GM12801 (cell line): ENCODE measurements around the gene BFSP1.

ENCODE experiments used
- TF ChIP-seq, protein P1 (sequence below): IDR thresholded peaks from one replicate; pipeline ENCODE4 v1.5.1; 2011; ENCODE audit warnings: control low read depth; ENCODE audit not compliant: insufficient read length; ENCODE audit errors: extremely low read depth

BFSP1 gene

GRCh38 chr20:17463711-17464110, 67.5 kb downstream of the BFSP1 start:
- TF ChIP-seq, protein P1, sequence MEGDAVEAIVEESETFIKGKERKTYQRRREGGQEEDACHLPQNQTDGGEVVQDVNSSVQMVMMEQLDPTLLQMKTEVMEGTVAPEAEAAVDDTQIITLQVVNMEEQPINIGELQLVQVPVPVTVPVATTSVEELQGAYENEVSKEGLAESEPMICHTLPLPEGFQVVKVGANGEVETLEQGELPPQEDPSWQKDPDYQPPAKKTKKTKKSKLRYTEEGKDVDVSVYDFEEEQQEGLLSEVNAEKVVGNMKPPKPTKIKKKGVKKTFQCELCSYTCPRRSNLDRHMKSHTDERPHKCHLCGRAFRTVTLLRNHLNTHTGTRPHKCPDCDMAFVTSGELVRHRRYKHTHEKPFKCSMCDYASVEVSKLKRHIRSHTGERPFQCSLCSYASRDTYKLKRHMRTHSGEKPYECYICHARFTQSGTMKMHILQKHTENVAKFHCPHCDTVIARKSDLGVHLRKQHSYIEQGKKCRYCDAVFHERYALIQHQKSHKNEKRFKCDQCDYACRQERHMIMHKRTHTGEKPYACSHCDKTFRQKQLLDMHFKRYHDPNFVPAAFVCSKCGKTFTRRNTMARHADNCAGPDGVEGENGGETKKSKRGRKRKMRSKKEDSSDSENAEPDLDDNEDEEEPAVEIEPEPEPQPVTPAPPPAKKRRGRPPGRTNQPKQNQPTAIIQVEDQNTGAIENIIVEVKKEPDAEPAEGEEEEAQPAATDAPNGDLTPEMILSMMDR, result no peak

DNA sequence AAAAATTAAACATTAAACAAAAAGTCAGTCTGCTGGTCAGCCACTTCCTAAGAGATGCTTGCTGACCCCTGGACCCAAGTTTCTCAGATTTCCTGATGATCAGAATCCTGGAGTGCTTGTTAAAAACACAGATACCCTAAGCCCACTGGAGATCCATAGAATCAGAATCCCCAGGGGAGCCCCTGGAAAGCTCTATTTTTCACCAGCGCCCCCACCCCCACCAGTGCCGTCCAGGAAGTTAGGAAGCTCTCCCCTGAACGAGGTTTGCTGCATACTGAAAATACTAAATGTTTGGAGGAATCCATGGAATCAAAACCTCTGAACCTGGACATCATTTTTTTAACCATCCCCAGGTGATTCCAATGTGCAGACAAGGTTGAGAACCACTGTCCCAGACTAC, 69.2 kb downstream of the BFSP1 start:
- TF ChIP-seq, protein P1, result no peak

DNA sequence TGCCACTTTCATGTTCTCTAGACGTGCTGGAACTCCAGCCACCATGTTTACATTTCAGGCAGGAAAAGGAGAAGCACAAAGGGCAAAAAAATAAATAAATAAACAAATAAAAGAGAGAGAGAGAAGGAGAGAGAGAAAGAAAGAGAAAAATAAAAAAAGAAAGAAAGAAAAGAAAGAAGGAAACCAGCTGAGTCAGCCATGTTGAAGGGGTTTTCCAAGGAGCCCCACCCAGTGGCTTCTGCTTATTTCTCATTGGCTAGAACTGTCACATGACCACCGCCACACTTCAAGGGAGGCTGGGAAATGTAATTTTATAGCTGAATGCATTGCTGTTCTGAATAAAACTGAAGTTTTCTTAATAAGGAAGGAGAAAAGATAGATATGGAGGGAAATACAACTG, 71.1 kb downstream of the BFSP1 start:
- TF ChIP-seq, protein P1, result no peak

DNA sequence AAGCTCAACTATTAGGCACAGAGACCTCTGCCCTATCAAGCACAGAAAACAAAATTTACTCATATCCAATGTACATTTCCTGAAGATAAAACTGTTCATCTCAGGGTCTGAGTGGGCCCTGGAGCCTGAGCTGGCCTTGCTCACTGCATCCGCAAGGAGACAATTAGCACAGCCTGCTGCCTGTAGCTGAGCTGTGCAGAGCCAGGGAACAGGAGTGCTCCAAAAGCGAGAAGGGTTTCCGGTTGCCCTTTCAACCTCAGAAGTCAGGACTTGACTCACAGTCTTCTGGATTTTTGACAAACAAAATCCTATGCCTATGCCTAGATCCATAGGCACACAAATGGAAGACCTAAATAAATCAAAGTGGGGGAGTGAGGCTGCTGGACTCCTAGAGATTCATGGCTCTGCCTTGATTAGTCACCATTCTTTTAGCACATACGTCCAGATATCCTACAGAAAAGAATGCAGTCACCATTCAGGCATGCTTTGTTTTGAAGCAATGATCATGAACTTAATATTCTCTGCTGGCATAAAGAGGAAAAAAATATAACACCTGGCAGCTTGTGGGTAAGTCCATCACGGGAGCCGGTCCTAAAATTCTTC, 73.5 kb downstream of the BFSP1 start:
- TF ChIP-seq, protein P1, result no peak

DNA sequence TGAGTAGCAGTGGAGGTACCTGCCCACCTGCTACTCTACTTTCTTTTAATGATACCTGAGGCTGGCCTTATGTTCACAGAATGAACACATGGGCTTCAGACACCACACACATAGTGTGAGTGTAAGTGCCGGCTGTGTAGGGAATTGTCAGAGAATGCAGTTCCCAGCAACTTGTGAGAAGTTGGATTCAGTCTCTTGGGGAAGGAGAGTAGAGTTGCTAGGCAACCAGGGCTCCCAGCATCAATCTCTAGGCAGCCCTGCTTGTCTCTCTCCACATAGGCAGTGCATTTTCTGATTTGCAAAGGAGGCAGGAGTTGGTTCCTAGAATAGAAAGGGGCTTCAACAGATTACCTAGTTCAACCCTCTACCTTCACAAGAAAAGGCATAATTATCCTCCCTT, 74.1 kb downstream of the BFSP1 start:
- TF ChIP-seq, protein P1, result no peak

GRCh38 chr20:17456279-17456678, 74.9 kb downstream of the BFSP1 start:
- TF ChIP-seq, protein P1, result no peak

DNA sequence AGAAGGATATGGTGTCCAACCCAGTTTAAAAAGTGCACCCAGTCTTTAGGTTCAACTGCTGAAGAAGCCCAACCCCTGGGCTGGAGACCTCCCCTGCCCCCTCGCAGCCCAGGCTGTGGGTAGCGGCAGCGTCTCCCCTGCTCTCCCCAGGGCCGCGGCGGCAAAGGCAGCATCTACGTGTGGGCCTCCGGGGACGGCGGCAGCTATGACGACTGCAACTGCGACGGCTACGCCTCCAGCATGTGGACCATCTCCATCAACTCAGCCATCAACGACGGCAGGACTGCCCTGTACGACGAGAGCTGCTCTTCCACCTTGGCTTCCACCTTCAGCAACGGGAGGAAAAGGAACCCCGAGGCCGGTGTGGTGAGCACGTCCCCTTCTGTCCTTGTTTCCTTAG, 77.6 kb downstream of the BFSP1 start:
- TF ChIP-seq, protein P1, result no peak
